Mesodermal cell (in vitro differentiated cells): Measurements from ENCODE around the gene TP73.

Experiments used
- H3K27ac ChIP-seq: 2 replicates; pipeline ENCODE4 v1.7.0; 2013; ENCODE audit warnings: mild to moderate bottlenecking, low read depth, low read length, moderate library complexity; ENCODE audit not compliant: severe bottlenecking
- H3K36me3 ChIP-seq: 2 replicates; pipeline ENCODE4 v1.7.1; 2013; ENCODE audit warnings: mild to moderate bottlenecking, low read length, moderate library complexity; ENCODE audit not compliant: control insufficient read depth, insufficient read depth
- H3K4me1 ChIP-seq: one replicate; pipeline ENCODE4 v1.7.1; 2013; ENCODE audit warnings: mild to moderate bottlenecking, low read length; ENCODE audit not compliant: insufficient read depth, control insufficient read depth, poor library complexity, severe bottlenecking
- H3K4me3 ChIP-seq: 2 replicates; pipeline ENCODE4 v1.7.0; 2013; ENCODE audit warnings: low read length, control low read depth, mild to moderate bottlenecking; ENCODE audit not compliant: insufficient read depth, poor library complexity, severe bottlenecking; ENCODE audit errors: extremely low read depth
- H3K9me3 ChIP-seq: 2 replicates; pipeline ENCODE4 v1.7.1; 2013; ENCODE audit warnings: mild to moderate bottlenecking, low read length, moderate library complexity; ENCODE audit not compliant: control insufficient read depth
- WGBS, 2 experiments: methylation state at CpG; one replicate each; pipeline ENCODE4 v1.1.5; 2013; ENCODE audit warnings: missing lambda C conversion rate in 2 of 2; ENCODE audit not compliant: insufficient coverage in 2 of 2; 5-methylcytosine and 5-hydroxymethylcytosine counted together

The TP73 gene

DNA sequence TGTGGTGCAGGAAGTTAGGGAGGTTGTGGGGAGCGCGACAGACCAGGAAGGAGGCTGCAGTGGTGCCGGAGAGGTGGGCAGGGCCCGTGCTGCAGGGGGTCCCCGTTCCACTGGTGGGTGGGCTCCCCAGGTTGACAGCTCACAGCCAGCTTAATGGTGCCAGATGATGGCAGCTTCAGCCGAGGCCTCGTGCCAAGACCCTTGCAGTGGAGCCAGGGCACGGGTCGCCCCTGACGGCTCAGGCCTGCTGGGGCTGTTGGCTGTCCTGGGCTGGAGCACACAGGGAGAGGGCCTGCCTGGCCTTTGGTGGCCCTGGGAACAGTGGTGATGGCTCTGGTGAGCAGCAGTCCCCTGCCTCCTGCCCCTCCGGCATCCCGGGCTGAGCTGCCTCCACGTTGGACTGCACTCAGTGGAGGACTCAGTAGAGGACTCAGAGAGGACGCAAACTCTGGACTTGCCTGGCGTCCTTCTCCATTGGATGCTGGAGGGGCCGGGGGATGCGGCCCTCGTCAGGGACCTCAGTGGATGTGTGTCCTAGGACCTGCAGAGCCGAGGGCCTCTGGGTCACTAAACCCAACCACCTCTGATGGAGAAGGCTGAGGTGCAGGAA, 53.1 kb downstream of the TP73 start:
- no peak overlapping the region for H3K27ac ChIP-seq
- no peaks in the 10 kb centered on the region for H3K9me3 ChIP-seq
- H3K4me3 ChIP-seq, result no peak overlapping the region
- peaks cover 16% of the 10 kb centered on the region for H3K4me1 ChIP-seq
- no peaks in the 10 kb centered on the region for H3K36me3 ChIP-seq
- 88 to 92% methylated on average over 16 to 19 of the region's 19 CpGs for whole genome bisulfite sequencing, 2 experiments

DNA sequence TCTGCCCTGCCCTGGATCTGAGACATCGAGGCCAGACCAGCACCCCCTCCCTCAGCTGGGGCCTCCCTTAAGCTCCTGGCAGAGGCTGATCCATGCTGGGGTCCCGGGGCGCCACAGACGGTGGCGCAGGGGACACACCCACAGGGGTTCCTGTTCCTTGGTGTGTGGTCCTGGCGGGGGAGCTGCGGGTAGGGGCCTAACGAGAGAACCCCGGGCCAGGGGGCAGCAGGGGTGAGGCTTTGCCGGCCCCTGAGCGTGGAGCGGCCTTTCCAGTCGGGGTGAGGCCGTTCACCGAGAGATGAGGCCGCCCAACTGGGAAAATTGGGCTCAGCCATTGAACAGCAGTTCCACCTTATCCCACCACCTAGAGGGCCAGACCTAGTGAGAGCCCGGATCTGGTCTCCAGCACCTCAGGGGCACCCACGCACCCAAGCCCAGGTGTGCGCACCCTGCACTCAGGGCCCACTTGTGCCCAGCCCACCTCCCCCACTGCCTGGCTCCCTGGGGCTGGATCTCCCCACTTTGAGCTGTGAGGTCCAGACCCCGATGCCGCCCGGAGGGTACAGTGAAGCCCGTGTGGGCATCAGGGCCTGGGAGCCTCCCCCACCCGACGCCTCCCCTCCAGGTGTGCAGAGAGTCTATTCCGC, 54.5 kb downstream of the TP73 start:
- H3K4me3 ChIP-seq, result no peak overlapping the region
- H3K36me3 ChIP-seq, result no peaks in the 10 kb centered on the region
- WGBS, 2 experiments, result 89 to 91% methylated on average over 23 of the region's 26 CpGs
- H3K27ac ChIP-seq, result no peak overlapping the region
- H3K9me3 ChIP-seq, result no peaks in the 10 kb centered on the region
- H3K4me1 ChIP-seq, result peaks cover 16% of the 10 kb centered on the region

DNA sequence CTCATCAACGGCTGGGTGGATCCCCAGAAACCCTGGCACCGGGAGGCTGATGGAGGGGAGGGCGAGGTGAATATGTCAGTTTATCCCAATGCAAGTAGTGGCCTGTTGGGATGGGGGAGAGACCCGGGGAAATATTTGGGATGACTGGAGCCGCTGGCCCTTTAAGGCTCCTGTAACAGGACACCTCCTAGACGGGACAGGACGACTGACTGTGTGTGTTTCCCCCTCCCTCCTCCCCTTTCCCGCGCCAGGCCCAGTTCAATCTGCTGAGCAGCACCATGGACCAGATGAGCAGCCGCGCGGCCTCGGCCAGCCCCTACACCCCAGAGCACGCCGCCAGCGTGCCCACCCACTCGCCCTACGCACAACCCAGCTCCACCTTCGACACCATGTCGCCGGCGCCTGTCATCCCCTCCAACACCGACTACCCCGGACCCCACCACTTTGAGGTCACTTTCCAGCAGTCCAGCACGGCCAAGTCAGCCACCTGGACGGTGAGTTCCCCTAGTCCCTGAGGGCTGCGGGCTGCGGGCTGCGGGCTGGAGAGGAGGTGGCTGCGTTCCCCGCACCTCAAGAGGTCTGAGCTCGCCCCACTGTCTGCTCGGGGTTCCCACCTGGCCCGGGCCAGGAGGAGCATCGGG, 55.1 kb downstream of the TP73 start:
- 18 to 19% methylated on average over 18 to 32 of the region's 35 CpGs for WGBS, 2 experiments
- Histone ChIP-seq H3K27ac (no peak overlapping the region), H3K4me3 (no peak overlapping the region), H3K4me1 (peaks cover 16% of the 10 kb centered on the region), H3K36me3 (no peaks in the 10 kb centered on the region), H3K9me3 (no peaks in the 10 kb centered on the region)

DNA sequence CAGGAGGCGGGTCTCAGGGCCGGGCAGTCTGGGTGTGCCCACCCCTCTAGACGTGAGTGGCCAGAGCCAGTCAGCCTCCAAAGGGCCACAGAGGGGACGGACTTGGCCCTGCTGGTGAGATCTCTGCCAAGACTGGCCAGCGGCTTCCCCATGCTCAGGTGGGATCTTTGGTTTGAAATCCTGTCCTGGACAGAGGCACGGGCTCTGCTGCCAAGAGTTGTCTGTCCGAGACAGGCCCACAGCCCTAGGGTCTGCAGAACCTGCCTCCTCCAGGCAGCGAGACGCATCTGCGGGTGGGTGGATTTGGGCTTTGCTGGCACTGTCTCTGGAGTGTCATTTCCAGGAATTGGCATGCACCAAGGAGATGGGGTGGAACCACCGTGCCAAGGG, 55.6 kb downstream of the TP73 start:
- Histone ChIP-seq H3K27ac (no peak overlapping the region), H3K4me1 (peaks cover 16% of the 10 kb centered on the region), H3K4me3 (no peak overlapping the region), H3K9me3 (no peaks in the 10 kb centered on the region), H3K36me3 (no peaks in the 10 kb centered on the region)
- WGBS, 2 experiments, result 56 to 58% methylated on average over 10 to 11 of the region's 11 CpGs

DNA sequence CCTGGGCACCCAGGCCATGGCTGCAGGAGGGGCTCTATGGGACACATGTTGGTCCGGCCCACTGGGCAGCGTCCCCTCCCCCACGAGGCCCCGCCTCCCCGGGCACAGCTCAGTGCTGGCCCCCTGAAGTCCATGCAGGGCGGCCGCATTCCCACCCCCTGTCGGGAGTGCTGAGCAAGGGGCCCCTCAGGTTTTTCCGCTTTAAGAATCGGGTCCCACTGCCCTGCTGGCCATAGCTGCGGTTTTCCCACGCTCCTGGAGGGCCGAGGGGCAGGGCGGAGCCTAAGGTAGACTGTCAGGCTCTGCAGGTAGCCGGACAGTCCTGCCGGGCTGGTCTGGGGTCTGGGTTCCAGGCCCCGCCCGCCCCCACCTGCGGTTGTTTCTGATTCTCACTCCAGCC, 56.5 kb downstream of the TP73 start:
- H3K9me3 ChIP-seq, result no peaks in the 10 kb centered on the region
- H3K36me3 ChIP-seq, result no peaks in the 10 kb centered on the region
- peaks cover 8% of the 10 kb centered on the region for H3K4me1 ChIP-seq
- no peak overlapping the region for H3K4me3 ChIP-seq
- no peak overlapping the region for H3K27ac ChIP-seq
- WGBS, 2 experiments, result 19 to 27% methylated on average over 15 to 18 of the region's 19 CpGs

DNA sequence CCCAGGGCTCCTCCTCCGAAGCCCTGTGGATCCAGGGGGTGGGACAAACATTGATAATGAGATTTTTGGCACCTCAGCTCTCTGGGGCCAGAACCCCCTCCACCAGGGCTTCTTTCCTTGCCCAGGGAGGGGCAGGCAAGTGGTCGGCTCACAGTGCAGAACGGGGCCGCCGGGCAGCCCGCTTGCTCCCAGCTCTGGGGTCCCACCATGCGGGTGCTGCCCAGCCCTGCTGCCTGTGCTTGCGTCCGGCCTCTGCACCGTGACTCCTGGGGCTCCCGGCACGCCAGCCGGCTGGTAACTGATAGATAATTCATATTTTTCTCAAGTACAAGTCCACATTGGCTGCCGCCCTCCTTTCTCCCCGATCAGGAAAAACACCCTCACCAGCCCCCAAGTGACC, 57.9 kb downstream of the TP73 start:
- 86 to 92% methylated on average over 9 to 11 of the region's 15 CpGs for WGBS, 2 experiments
- Histone ChIP-seq H3K36me3 (no peaks in the 10 kb centered on the region), H3K27ac (no peak overlapping the region), H3K9me3 (no peaks in the 10 kb centered on the region), H3K4me1 (peaks cover 8% of the 10 kb centered on the region), H3K4me3 (no peak overlapping the region)

DNA sequence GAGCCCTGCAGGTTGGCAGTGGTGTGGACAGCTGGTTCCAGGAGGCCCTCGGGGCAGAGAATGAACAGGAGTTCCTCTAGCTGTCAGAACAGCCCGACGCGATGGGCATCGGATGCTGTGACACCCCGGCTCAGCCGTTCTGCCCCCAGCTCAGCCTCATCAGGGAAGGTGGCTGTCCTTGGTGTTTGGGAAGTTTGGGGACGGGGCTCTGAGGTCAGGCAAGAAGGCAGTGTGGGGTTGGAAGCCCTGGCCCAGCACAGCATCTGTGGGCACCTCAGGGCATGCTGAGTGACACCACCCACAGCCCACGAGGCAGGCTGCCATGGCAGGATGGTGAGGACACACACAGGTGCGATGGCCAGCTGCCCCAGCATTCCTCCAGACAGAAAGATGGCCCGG, 59.1 kb downstream of the TP73 start:
- H3K36me3 ChIP-seq, result no peaks in the 10 kb centered on the region
- peaks cover 8% of the 10 kb centered on the region for H3K4me1 ChIP-seq
- no peak overlapping the region for H3K27ac ChIP-seq
- H3K4me3 ChIP-seq, result no peak overlapping the region
- no peaks in the 10 kb centered on the region for H3K9me3 ChIP-seq
- WGBS, 2 experiments, result 90 to 91% methylated on average over 10 of the region's 11 CpGs

DNA sequence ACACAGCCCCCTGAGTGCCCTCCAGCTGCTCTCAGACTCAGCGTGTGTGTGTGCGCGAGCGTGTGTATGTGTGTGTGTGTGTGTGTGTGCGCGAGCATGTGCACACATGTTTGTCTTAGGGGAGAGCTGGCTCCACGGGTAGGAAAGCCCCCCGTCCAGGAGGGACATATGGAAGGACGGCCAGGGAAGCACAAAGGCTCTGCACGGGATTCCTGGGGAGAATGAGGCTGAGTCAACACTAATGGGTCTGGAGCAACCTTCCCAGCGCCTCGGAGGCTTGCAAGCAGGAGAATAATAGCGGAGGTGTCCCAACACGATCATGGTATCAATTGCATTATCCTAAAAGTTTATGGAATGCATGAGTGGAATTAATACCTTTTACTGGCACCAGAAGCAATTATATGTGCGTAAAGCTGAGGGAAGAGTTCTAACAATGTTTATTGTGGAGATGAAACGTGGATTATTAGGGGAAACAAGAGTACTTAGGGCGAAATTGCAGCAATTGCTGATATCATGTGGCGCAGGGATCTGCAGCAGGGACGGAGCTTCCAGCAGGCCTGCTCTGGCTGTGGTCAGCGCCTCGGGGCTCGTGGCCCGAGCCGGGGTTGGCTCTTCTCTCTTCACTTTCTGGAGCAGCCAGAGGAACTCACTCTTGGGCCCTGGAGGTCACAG, 59.6 kb downstream of the TP73 start:
- 80 to 85% methylated on average over 13 to 20 of the region's 24 CpGs for WGBS, 2 experiments
- Histone ChIP-seq H3K4me1 (peaks cover 8% of the 10 kb centered on the region), H3K4me3 (no peak overlapping the region), H3K9me3 (no peaks in the 10 kb centered on the region), H3K36me3 (no peaks in the 10 kb centered on the region), H3K27ac (no peak overlapping the region)

DNA sequence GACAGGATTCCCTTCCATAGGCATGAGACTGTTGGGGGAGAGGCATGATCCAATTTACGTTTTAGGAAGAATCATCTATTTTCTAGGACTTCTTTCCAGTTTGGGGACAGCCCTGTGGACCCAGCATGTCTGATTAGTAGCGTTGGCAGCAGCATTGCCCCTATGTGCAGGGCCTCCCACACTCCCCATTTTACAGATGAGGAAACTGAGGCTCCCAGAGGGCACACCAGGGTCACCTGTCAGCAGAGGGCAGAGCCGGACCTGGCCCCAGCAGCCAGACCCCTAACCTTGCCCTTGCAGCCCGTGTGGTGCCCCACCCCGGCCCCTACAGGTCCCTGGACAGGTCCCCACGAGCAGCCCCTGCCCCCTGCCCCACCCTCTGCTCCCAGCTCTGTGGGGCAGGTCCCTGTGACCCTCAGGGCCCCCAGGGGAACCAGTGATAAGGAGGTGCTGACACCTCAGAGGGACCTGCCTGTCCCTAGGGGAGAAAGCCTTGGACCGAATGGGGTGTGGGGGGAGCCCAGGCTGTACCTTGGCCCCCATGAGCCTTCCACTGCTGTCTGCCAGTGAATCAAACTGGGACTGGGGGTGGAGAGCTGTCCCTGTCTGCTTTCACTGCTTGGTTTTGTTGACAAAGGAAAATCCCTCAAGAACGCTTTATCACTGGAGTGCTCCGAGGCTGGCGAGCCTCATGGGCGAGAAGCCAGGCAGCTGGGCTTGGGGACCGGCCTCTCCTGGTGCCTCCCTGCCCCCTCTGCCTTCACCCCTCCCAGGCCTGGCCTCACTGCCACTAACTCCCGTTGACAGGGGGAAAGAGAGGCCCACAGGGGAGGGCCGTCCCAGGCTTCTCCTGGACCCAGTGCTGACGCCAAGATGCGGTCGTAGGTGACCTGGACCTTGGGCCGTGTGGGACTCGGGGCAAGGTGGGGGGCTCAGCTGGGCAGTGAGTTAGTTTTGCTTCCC, 60.5 kb downstream of the TP73 start:
- WGBS, 2 experiments, result 87 to 90% methylated on average over 12 to 15 of the region's 19 CpGs
- Histone ChIP-seq H3K36me3 (no peaks in the 10 kb centered on the region), H3K4me1 (peaks cover 3% of the 10 kb centered on the region), H3K4me3 (no peak overlapping the region), H3K27ac (no peak overlapping the region), H3K9me3 (no peaks in the 10 kb centered on the region)

DNA sequence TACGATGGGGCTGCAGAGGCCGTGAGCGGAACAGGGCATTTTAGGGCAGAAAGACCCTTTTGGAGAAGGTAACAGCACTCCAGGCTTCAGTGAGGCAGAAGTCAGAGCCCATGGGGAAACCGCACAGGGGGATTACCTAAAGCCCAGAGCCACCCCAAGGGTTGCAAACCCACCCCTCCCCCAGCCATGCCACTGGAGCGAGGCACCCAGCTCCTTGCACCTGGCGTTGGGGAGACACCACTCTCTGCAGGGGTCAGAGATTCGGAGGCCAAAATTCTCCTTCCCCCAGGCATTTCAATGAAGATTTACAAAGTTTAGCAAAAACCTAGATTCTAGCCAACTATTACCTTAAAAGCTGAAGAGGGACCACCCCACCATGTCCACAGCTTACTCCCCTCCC, 61.5 kb downstream of the TP73 start:
- no peak overlapping the region for H3K4me3 ChIP-seq
- no peaks in the 10 kb centered on the region for H3K36me3 ChIP-seq
- H3K4me1 ChIP-seq, result no peaks in the 10 kb centered on the region
- H3K27ac ChIP-seq, result no peak overlapping the region
- WGBS, 2 experiments, result 89 to 96% methylated on average over 7 of the region's 7 CpGs
- H3K9me3 ChIP-seq, result no peaks in the 10 kb centered on the region
